ENCODE results near the gene PEX26. TPM values are rescaled to one million over a fixed set of nuclear protein-coding genes. Genes with fewer than 3 reads are reported as not detected.

Gene PEX26
- total and polyA plus RNA-seq, 9 donors: 13.0 to 33.4 (median 23.5) TPM

DNA sequence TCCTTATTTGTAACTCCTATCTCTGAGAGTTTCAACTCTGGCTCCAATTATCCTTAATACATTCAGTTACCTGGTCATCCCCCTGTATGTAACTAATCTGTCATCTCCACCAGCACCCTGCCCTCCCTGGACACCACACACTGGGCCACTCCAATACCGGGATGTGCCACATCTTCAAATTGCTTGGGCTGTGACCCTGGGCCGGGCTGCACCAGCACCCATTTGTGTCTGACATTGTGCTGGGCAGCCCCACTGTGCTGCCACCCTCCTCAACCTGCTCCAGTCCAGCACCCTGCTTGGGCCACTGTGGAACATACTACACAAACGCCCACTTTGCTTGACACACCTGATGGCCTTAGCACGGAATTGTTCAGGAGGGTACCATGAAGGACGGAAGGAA is 70.0 kb downstream of the PEX26 start:
- no peaks in the 10 kb centered on the region for H3K27me3 ChIP-seq
- H3K36me3 ChIP-seq: no peaks in the 10 kb centered on the region
- TF ChIP-seq, protein P1, sequence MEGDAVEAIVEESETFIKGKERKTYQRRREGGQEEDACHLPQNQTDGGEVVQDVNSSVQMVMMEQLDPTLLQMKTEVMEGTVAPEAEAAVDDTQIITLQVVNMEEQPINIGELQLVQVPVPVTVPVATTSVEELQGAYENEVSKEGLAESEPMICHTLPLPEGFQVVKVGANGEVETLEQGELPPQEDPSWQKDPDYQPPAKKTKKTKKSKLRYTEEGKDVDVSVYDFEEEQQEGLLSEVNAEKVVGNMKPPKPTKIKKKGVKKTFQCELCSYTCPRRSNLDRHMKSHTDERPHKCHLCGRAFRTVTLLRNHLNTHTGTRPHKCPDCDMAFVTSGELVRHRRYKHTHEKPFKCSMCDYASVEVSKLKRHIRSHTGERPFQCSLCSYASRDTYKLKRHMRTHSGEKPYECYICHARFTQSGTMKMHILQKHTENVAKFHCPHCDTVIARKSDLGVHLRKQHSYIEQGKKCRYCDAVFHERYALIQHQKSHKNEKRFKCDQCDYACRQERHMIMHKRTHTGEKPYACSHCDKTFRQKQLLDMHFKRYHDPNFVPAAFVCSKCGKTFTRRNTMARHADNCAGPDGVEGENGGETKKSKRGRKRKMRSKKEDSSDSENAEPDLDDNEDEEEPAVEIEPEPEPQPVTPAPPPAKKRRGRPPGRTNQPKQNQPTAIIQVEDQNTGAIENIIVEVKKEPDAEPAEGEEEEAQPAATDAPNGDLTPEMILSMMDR (IDR thresholded peaks at IDR 0.05): no peak
- TF ChIP-seq POLR2A (IDR thresholded peaks at IDR 0.05) (no peak), EP300 (IDR thresholded peaks at IDR 0.05) (no peak)
- no peak for DNase-seq
- peaks cover 3% of the 10 kb centered on the region for H3K4me1 ChIP-seq (ENCODE audit: insufficient read depth)
- H3K4me3 ChIP-seq: no peak overlapping the region
- H3K9me3 ChIP-seq: no peaks in the 10 kb centered on the region
- no peak overlapping the region for H3K27ac ChIP-seq
- intact Hi-C loops (cut with DNase I): no loop called here
- WGBS, 3 donors: 95 to 96% (median 96%) methylated on average over 5 of the region's 5 CpGs

DNA sequence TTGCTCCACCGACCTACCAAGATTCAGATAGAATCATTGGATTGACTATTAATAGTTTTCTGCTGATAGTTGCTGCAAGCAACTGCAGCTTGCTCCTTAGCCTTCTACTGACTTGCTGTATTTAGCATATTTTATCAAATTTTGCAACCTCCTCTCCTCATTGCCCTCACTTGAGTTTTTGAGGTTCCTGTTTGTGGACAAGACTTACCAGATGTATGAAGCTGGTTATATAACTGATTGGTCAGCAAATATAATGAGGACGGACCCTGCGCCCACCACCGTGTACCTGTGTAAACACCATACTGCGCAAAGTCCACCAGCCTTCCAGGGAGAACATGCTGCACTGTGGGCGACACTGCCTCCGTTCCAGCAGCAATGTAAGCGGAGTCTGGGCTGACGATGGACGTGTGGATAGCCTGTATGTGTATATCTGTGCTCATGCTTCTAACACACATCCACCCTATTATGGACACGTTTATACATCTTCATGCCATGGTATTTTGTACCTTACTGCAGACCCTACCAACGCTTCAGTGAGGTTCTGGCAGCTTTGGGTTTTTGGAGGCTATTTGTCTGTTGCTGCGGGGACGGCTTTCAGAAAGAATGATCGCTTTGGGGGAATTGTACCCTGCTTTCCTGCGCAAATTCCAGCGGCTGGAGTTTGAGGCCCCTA is 70.6 kb downstream of the PEX26 start:
- no peak for DNase-seq
- no peak for TF ChIP-seq EP300 (IDR thresholded peaks at IDR 0.05)
- TF ChIP-seq, protein P1 (IDR thresholded peaks at IDR 0.05): no peak
- TF ChIP-seq POLR2A (IDR thresholded peaks at IDR 0.05): no peak
- intact Hi-C loops (cut with DNase I): no loop called here
- 89 to 95% (median 90%) methylated on average over 17 of the region's 17 CpGs for WGBS, 3 donors
- Histone ChIP-seq H3K4me3 (no peak overlapping the region), H3K27ac (no peak overlapping the region), H3K9me3 (no peaks in the 10 kb centered on the region), H3K36me3 (no peaks in the 10 kb centered on the region), H3K4me1 (ENCODE audit: insufficient read depth) (peaks cover 3% of the 10 kb centered on the region), H3K27me3 (no peaks in the 10 kb centered on the region)

DNA sequence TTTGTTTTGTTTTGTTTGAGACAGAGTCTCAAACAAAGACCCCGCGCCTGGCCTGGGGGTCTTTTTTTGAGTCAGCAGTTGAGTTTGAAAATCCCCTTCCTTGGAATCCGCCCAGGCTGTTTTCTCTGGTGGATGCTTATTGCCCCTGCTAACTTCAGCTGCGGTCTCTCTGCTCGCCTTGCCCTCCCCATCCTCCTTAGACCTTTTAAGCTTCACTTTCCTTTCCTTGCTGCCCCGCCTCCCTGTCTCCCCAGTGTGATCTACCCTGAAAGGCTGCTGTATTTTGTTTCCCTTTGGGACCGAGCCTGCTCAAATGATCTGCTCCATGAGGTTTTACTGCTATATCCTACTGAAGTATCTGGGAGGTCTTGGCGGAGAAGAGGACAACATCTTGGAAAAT is 74.7 kb downstream of the PEX26 start:
- Histone ChIP-seq H3K27ac (no peak overlapping the region), H3K27me3 (no peaks in the 10 kb centered on the region), H3K4me3 (no peak overlapping the region), H3K36me3 (no peaks in the 10 kb centered on the region), H3K9me3 (no peaks in the 10 kb centered on the region), H3K4me1 (ENCODE audit: insufficient read depth) (peaks cover 3% of the 10 kb centered on the region)
- intact Hi-C loops (cut with DNase I): no loop called here
- WGBS, 3 donors: 91 to 94% (median 92%) methylated on average over 8 of the region's 8 CpGs
- TF ChIP-seq EP300 (IDR thresholded peaks at IDR 0.05) (no peak), POLR2A (IDR thresholded peaks at IDR 0.05) (no peak)
- TF ChIP-seq, protein P1 (IDR thresholded peaks at IDR 0.05): no peak
- no peak for DNase-seq

DNA sequence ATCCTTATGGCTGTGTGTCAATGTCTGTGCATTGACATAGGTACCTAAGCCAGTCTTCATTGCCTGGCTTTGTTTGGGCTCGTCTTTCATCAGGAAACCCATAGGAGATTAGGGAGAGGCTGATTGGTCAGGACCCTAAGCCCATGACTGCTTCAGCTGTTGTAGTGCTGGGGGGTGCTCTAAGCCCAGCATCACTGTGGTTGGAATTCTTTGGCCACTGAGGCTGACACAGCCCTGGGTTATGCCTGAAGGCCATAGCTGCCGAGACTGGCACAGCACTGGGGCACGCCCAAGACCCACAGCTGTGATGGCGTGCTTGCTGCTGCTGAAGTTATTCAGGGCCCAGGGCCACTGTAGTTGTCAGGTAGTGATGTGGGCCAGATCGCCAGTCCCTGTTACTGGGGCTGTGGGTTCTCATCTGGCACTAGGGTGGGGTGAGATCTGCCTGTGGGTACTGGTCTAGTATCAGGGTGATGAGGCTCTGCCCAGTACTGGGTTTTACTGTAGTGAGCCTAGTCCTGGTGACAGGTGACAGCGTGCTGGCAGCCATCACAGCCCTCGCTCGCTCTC is 77.1 kb downstream of the PEX26 start:
- Histone ChIP-seq H3K36me3 (no peaks in the 10 kb centered on the region), H3K4me1 (ENCODE audit: insufficient read depth) (peaks cover 3% of the 10 kb centered on the region), H3K27ac (no peak overlapping the region), H3K27me3 (no peaks in the 10 kb centered on the region), H3K9me3 (no peaks in the 10 kb centered on the region), H3K4me3 (no peak overlapping the region)
- intact Hi-C loops (cut with DNase I): no loop called here
- 97 to 99% (median 97%) methylated on average over 5 to 8 of the region's 8 CpGs for WGBS, 3 donors
- no peak for TF ChIP-seq EP300 (IDR thresholded peaks at IDR 0.05)
- TF ChIP-seq, protein P1 (IDR thresholded peaks at IDR 0.05): no peak
- TF ChIP-seq POLR2A (IDR thresholded peaks at IDR 0.05): no peak
- no peak for DNase-seq

Small RNA genes within 50 kb of the gene (small RNA-seq; reads per million reads assigned to genes)
- gene AC016027.5: not detected

Other genes with a start within 250 kb of the PEX26 start
- 100 to 1,000 TPM in 1 of 7 donors, 10 to 100 TPM in 6; 17.5 to 106 (median 81.6) TPM for gene MICAL3, start 53.4 kb upstream of the PEX26 start, total RNA-seq
- 10 to 100 TPM; 24.1 to 31.9 TPM for gene MICAL3, start 53.4 kb upstream of the PEX26 start, polyA plus RNA-seq
- gene TUBA8, start 32.8 kb downstream of the PEX26 start, total RNA-seq: 1 to 10 TPM in 6 of 7 donors, not detected in 1; 1.4 to 4.2 (median 2.0) TPM
- 1 to 10 TPM in 1 of 2 donors, under 1 TPM in 1; 0.92 to 2.0 TPM for gene TUBA8, start 32.8 kb downstream of the PEX26 start, polyA plus RNA-seq
- gene USP18, start 72.2 kb downstream of the PEX26 start, total RNA-seq: 1 to 10 TPM; 1.5 to 6.0 (median 2.7) TPM
- 1 to 10 TPM; 4.8 to 8.1 TPM for gene USP18, start 72.2 kb downstream of the PEX26 start, polyA plus RNA-seq

Data from ovary (tissue), 9 donors.